Mesenchymal stem cell (in vitro differentiated cells and primary cell): ENCODE results near the gene SBK1. TPM values are rescaled to one million over a fixed set of nuclear protein-coding genes. Genes with fewer than 3 reads are reported as not detected.
"Not testable (repeated sequence)": the region's sequence is repeated elsewhere in the genome, so short reads cannot be mapped to it uniquely, and the experiment has no call there.

Experiments used
- DNase-seq: peaks from one replicate; pipeline ENCODE4 v3.0.0-alpha.2; 2013
- H2AFZ ChIP-seq: one replicate; pipeline ENCODE4 v1.6.1; 2013; ENCODE audit warnings: low read depth, mild to moderate bottlenecking, control low read depth, inconsistent platforms, low read length, moderate library complexity
- H2AK5ac ChIP-seq: 2 replicates; pipeline ENCODE4 v1.6.1; 2013; ENCODE audit warnings: low read length, moderate library complexity, mild to moderate bottlenecking, inconsistent platforms; ENCODE audit not compliant: severe bottlenecking
- H2BK120ac ChIP-seq: one replicate; pipeline ENCODE4 v1.6.1; 2013; ENCODE audit warnings: low read depth, mild to moderate bottlenecking, inconsistent platforms, low read length, moderate library complexity
- H2BK12ac ChIP-seq, 2 experiments: one replicate each; pipeline ENCODE4 v1.6.1; 2013; ENCODE audit warnings: inconsistent platforms in 2 of 2, low read length in 2 of 2, mild to moderate bottlenecking in 2 of 2, moderate library complexity in 2 of 2, control low read depth in 1 of 2
- H2BK15ac ChIP-seq: one replicate; pipeline ENCODE4 v1.6.1; 2013; ENCODE audit warnings: mild to moderate bottlenecking, low read depth, inconsistent platforms; ENCODE audit not compliant: poor library complexity, severe bottlenecking
- H2BK5ac ChIP-seq: 2 replicates; pipeline ENCODE4 v1.6.1; 2013; ENCODE audit warnings: low read depth, mild to moderate bottlenecking, low read length, control low read depth, inconsistent platforms; ENCODE audit not compliant: poor library complexity, severe bottlenecking
- H3K14ac ChIP-seq, 2 experiments: one replicate each; pipeline ENCODE4 v1.6.1; 2013; ENCODE audit warnings: inconsistent platforms in 2 of 2, low read length in 2 of 2, control low read depth in 1 of 2, mild to moderate bottlenecking in 1 of 2, moderate library complexity in 1 of 2
- H3K18ac ChIP-seq, 2 experiments: one replicate each; pipeline ENCODE4 v1.6.1; 2013; ENCODE audit warnings: inconsistent platforms in 2 of 2, low read length in 2 of 2, control low read depth in 1 of 2, low read depth in 1 of 2, mild to moderate bottlenecking in 1 of 2
- H3K23ac ChIP-seq, 2 experiments: one replicate each; pipeline ENCODE4 v1.6.1; 2013; ENCODE audit warnings: inconsistent platforms in 2 of 2, low read length in 2 of 2, mild to moderate bottlenecking in 2 of 2, moderate library complexity in 2 of 2, control low read depth in 1 of 2
- H3K27ac ChIP-seq: 2 replicates; pipeline ENCODE4 v1.5.1; 2013; ENCODE audit warnings: mild to moderate bottlenecking, moderate library complexity, low read length, control low read depth, inconsistent platforms; ENCODE audit not compliant: poor library complexity, severe bottlenecking
- H3K27me3 ChIP-seq, 2 experiments: 2 replicates each; pipeline versions ENCODE4 v1.6.1 to v1.7.0; 2013; ENCODE audit warnings: low read length in 2 of 2, mild to moderate bottlenecking in 2 of 2, moderate library complexity in 2 of 2, control low read depth in 1 of 2, inconsistent platforms in 1 of 2; ENCODE audit not compliant: control insufficient read depth in 1 of 2, insufficient read depth in 1 of 2
- H3K36me3 ChIP-seq, 2 experiments: 2 replicates each; pipeline versions ENCODE4 v1.6.1 to v1.7.0; 2013; ENCODE audit warnings: low read length in 2 of 2, control low read depth in 1 of 2, inconsistent platforms in 1 of 2, low read depth in 1 of 2, mild to moderate bottlenecking in 1 of 2; ENCODE audit not compliant: insufficient read depth in 2 of 2, control insufficient read depth in 1 of 2
- H3K4ac ChIP-seq, 2 experiments: one replicate each; pipeline ENCODE4 v1.6.1; 2013; ENCODE audit warnings: inconsistent platforms in 2 of 2, low read length in 2 of 2, mild to moderate bottlenecking in 2 of 2, moderate library complexity in 2 of 2, control low read depth in 1 of 2, low read depth in 1 of 2
- H3K4me1 ChIP-seq: 2 replicates; pipeline ENCODE4 v1.6.1; 2013; ENCODE audit warnings: low read depth, low read length, control low read depth; ENCODE audit not compliant: control insufficient read depth, insufficient read depth
- H3K4me2 ChIP-seq: 2 replicates; pipeline ENCODE4 v1.6.1; 2013; ENCODE audit warnings: low read length, mild to moderate bottlenecking, inconsistent platforms; ENCODE audit not compliant: poor library complexity, severe bottlenecking
- H3K4me3 ChIP-seq, 2 experiments: 2 replicates each; pipeline versions ENCODE4 v1.5.1 to v1.7.0; 2013; ENCODE audit warnings: low read length in 2 of 2, mild to moderate bottlenecking in 2 of 2, control low read depth in 1 of 2, low read depth in 1 of 2; ENCODE audit not compliant: insufficient read depth in 1 of 2
- H3K79me1 ChIP-seq: replicated peaks from 2 replicates; pipeline ENCODE4 v1.6.1; 2013; ENCODE audit warnings: mild to moderate bottlenecking, control low read depth, low read length, inconsistent platforms; ENCODE audit not compliant: poor library complexity, severe bottlenecking
- H3K9ac ChIP-seq: 2 replicates; pipeline ENCODE4 v1.7.0; 2013; ENCODE audit warnings: mild to moderate bottlenecking, low read length, moderate library complexity
- H3K9me3 ChIP-seq: 2 replicates; pipeline ENCODE4 v1.7.0; 2013; ENCODE audit warnings: mild to moderate bottlenecking, low read length; ENCODE audit not compliant: control insufficient read depth
- H4K8ac ChIP-seq: one replicate; pipeline ENCODE4 v1.6.1; 2013; ENCODE audit warnings: inconsistent platforms, mild to moderate bottlenecking, low read length, moderate library complexity
- H4K91ac ChIP-seq: one replicate; pipeline ENCODE4 v1.6.1; 2013; ENCODE audit warnings: mild to moderate bottlenecking, low read length, inconsistent platforms
- WGBS: methylation state at CpG from one replicate; pipeline ENCODE4 v1.1.7; 2013; ENCODE audit warnings: mixed read lengths; 5-methylcytosine and 5-hydroxymethylcytosine counted together
- small RNA-seq: library from polyadenylated mRNA; stranded (forward); fragments of <200 nt; extraction: miRNeasy Mini kit (QIAGEN cat#:217004); gene quantifications from one replicate; pipeline ENCODE3, GENCODE V24; 2013; ENCODE audit warnings: low read depth

The SBK1 gene

DNA sequence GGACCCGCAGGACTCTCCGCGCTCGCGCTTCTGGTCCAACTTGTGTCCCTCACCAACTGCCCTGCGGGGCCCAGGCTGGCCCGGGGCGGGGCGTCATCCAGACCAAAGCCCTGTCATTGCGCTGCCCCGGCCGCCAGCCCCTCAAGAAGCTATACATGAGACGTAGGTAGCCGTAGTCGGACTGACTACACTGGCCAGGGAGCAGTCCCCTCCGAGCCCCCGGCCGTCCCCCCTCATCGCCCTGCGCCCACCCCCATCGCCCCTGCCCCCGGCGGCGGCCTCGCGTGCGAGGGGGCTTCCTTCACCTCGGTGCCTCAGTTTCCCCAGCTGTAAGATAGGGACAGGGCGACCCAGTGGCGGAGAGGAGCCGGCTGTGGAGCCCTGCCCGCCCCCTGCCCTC is 75.6 kb downstream of the SBK1 start:
- H3K27ac ChIP-seq, H3K4me1 ChIP-seq, H4K8ac ChIP-seq, H3K36me3 ChIP-seq, H3K18ac ChIP-seq, H3K4ac ChIP-seq, H3K79me1 ChIP-seq, H2BK5ac ChIP-seq, H3K23ac ChIP-seq, H2BK120ac ChIP-seq, H2AK5ac ChIP-seq, DNase-seq, H3K4me2 ChIP-seq, H2BK12ac ChIP-seq, H2BK15ac ChIP-seq, H3K9ac ChIP-seq, H3K9me3 ChIP-seq, H4K91ac ChIP-seq, H2AFZ ChIP-seq, H3K14ac ChIP-seq, H3K27me3 ChIP-seq, H3K4me3 ChIP-seq: not testable (repeated sequence)
- 82% methylated on average over 9 of the region's 32 CpGs for WGBS

Small RNA genes within 50 kb of the gene (small RNA-seq; reads per million reads assigned to genes)
- not detected for gene AC138904.2
